Activated CD4-positive, alpha-beta T cell treated with anti-CD3 and anti-CD28 coated beads, Interleukin-2, amount 10 ng/mL, durations not matched to agents 7 days and 5 days (primary cell): Measurements from ENCODE around the gene PTPRN2. TPM values are rescaled to one million over a fixed set of nuclear protein-coding genes. Genes with fewer than 3 reads are reported as not detected.

ENCODE experiments used
- CTCF ChIA-PET: fragments of 350-600 bp; sonication (Branson Sonifier 250); formaldehyde crosslinking; loops from one replicate; lab custom pipeline; 2021; ENCODE audit warnings: antibody characterized with exemption; lab: Charles Lee
- POLR2A ChIA-PET: fragments of 350-600 bp; sonication (Branson Sonifier 250); formaldehyde crosslinking; loops from one replicate; lab custom pipeline; 2021; ENCODE audit warnings: antibody characterized with exemption; lab: Charles Lee
- DNase-seq: peaks from one replicate; pipeline ENCODE4 v3.0.0-alpha.2; 2020
- H3K27ac Mint-ChIP-seq: one replicate; pipeline ENCODE4 v1.8.0; 2021; ENCODE audit warnings: mild to moderate bottlenecking, moderate library complexity, mixed read lengths
- H3K27me3 Mint-ChIP-seq: one replicate; pipeline ENCODE4 v1.8.0; 2021; ENCODE audit warnings: mixed read lengths
- H3K36me3 Mint-ChIP-seq: one replicate; pipeline ENCODE4 v1.8.0; 2021; ENCODE audit warnings: low read depth, mixed read lengths
- H3K4me1 Mint-ChIP-seq: one replicate; pipeline ENCODE4 v1.8.0; 2021; ENCODE audit warnings: mixed read lengths
- H3K4me3 Mint-ChIP-seq: one replicate; pipeline ENCODE4 v1.8.0; 2021; ENCODE audit warnings: mild to moderate bottlenecking, moderate library complexity, mixed read lengths
- H3K9me3 Mint-ChIP-seq: one replicate; pipeline ENCODE4 v1.8.0; 2021; ENCODE audit warnings: mixed read lengths
- total RNA-seq, 2 experiments: library from RNA; stranded (reverse); gene quantifications; one replicate each; pipeline ENCODE4 v1.2.3, GENCODE V29; 2021

PTPRN2 gene
- total RNA-seq, 2 experiments from 2014 or later, result 2.6 to 2.7 TPM

GRCh38 chr7:158595068-158595467, 7.4 kb upstream of the PTPRN2 start:
- no peak for DNase-seq
- CTCF ChIA-PET, result interaction anchor here (0.6 kb wide), 1 partner anchor 287 kb away, joined by 3 read pairs; no protein-coding TSS in a partner anchor
- no peaks in the 10 kb centered on the region for H3K4me1 Mint-ChIP-seq

GRCh38 chr7:158592541-158592940, 4.9 kb upstream of the PTPRN2 start:
- no peaks in the 10 kb centered on the region for H3K36me3 Mint-ChIP-seq

More at GRCh38 chr7:158595068-158595467, 7.4 kb upstream of the PTPRN2 start:
- no peaks in the 10 kb centered on the region for H3K36me3 Mint-ChIP-seq
- peaks cover 7% of the 10 kb centered on the region for H3K27me3 Mint-ChIP-seq
- H3K27ac Mint-ChIP-seq, result no peak overlapping the region
- POLR2A ChIA-PET, result no interaction called here
- H3K4me3 Mint-ChIP-seq, result no peak overlapping the region
- H3K9me3 Mint-ChIP-seq, result peaks cover 8% of the 10 kb centered on the region

GRCh38 chr7:158591944-158592343, 4.3 kb upstream of the PTPRN2 start:
- Mint-ChIP-seq H3K27me3 (peaks cover 20% of the 10 kb centered on the region), H3K4me3 (no peak overlapping the region), H3K4me1 (peaks cover 2% of the 10 kb centered on the region), H3K36me3 (no peaks in the 10 kb centered on the region), H3K27ac (no peak overlapping the region), H3K9me3 (peaks cover 8% of the 10 kb centered on the region)
- ChIA-PET CTCF (interaction anchor here (0.6 kb wide), 1 partner anchor 308 kb away, joined by 3 read pairs; no protein-coding TSS in a partner anchor), POLR2A (no interaction called here)
- DNase-seq, result no peak

More at GRCh38 chr7:158592541-158592940, 4.9 kb upstream of the PTPRN2 start:
- POLR2A ChIA-PET, result no interaction called here
- H3K4me1 Mint-ChIP-seq, result peaks cover 2% of the 10 kb centered on the region
- H3K27ac Mint-ChIP-seq, result no peak overlapping the region
- peaks cover 8% of the 10 kb centered on the region for H3K9me3 Mint-ChIP-seq
- H3K4me3 Mint-ChIP-seq, result no peak overlapping the region
- DNase-seq, result no peak
- H3K27me3 Mint-ChIP-seq, result peaks cover 20% of the 10 kb centered on the region
- CTCF ChIA-PET, result no interaction called here

- no peak overlapping the region for H3K27ac Mint-ChIP-seq
- POLR2A ChIA-PET, result no interaction called here
- CTCF ChIA-PET, result no interaction called here
- H3K9me3 Mint-ChIP-seq, result peaks cover 4% of the 10 kb centered on the region
- no peak overlapping the region for H3K4me3 Mint-ChIP-seq
- H3K4me1 Mint-ChIP-seq, result peaks cover 4% of the 10 kb centered on the region
- H3K36me3 Mint-ChIP-seq, result no peaks in the 10 kb centered on the region
- H3K27me3 Mint-ChIP-seq, result peaks cover 34% of the 10 kb centered on the region
- no peak for DNase-seq
These were observed 2.5 kb upstream of the PTPRN2 start for GRCh38 chr7:158590181-158590530.

GRCh38 chr7:158589653-158590052, 2.0 kb upstream of the PTPRN2 start:
- H3K27me3 Mint-ChIP-seq, result peaks cover 39% of the 10 kb centered on the region
- ChIA-PET CTCF (no interaction called here), POLR2A (no interaction called here)
- peaks cover 4% of the 10 kb centered on the region for H3K9me3 Mint-ChIP-seq
- peaks cover 4% of the 10 kb centered on the region for H3K4me1 Mint-ChIP-seq
- no peaks in the 10 kb centered on the region for H3K36me3 Mint-ChIP-seq
- no peak overlapping the region for H3K4me3 Mint-ChIP-seq
- DNase-seq, result no peak
- no peak overlapping the region for H3K27ac Mint-ChIP-seq

- peaks cover 4% of the 10 kb centered on the region for H3K4me1 Mint-ChIP-seq
- peaks cover 4% of the 10 kb centered on the region for H3K9me3 Mint-ChIP-seq
- no peak for DNase-seq
- H3K36me3 Mint-ChIP-seq, result no peaks in the 10 kb centered on the region
- POLR2A ChIA-PET, result no interaction called here
- H3K27ac Mint-ChIP-seq, result no peak overlapping the region
- H3K27me3 Mint-ChIP-seq, result peaks cover 45% of the 10 kb centered on the region
- peak overlapping the region; percentile 6 for H3K4me3 Mint-ChIP-seq
- CTCF ChIA-PET, result no interaction called here
These were observed 1.3 kb upstream of the PTPRN2 start for GRCh38 chr7:158588878-158589442.

- H3K27ac Mint-ChIP-seq, result no peak overlapping the region
- DNase-seq, result no peak
- no peaks in the 10 kb centered on the region for H3K36me3 Mint-ChIP-seq
- ChIA-PET CTCF (no interaction called here), POLR2A (no interaction called here)
- H3K4me1 Mint-ChIP-seq, result peaks cover 4% of the 10 kb centered on the region
- no peak overlapping the region for H3K4me3 Mint-ChIP-seq
- H3K27me3 Mint-ChIP-seq, result peaks cover 45% of the 10 kb centered on the region
- H3K9me3 Mint-ChIP-seq, result peaks cover 4% of the 10 kb centered on the region
These were observed 658 bp upstream of the PTPRN2 start for GRCh38 chr7:158588085-158588877.

GRCh38 chr7:158586499-158587161, 993 bp downstream of the PTPRN2 start:
- POLR2A ChIA-PET, result no interaction called here
- no peak overlapping the region for H3K4me3 Mint-ChIP-seq

GRCh38 chr7:158585721-158586498, 1.7 kb downstream of the PTPRN2 start:
- CTCF ChIA-PET, result no interaction called here
- POLR2A ChIA-PET, result no interaction called here
- peak overlapping the region; percentile 36 for H3K4me3 Mint-ChIP-seq
- no peaks in the 10 kb centered on the region for H3K36me3 Mint-ChIP-seq
- DNase-seq, result no peak
- H3K27me3 Mint-ChIP-seq, result peaks cover 45% of the 10 kb centered on the region
- H3K27ac Mint-ChIP-seq, result no peak overlapping the region
- H3K4me1 Mint-ChIP-seq, result peaks cover 9% of the 10 kb centered on the region
- peaks cover 2% of the 10 kb centered on the region for H3K9me3 Mint-ChIP-seq

More at GRCh38 chr7:158586499-158587161, 993 bp downstream of the PTPRN2 start:
- CTCF ChIA-PET, result no interaction called here
- Mint-ChIP-seq H3K9me3 (no peaks in the 10 kb centered on the region), H3K27ac (no peak overlapping the region), H3K36me3 (no peaks in the 10 kb centered on the region), H3K4me1 (peaks cover 8% of the 10 kb centered on the region), H3K27me3 (peaks cover 45% of the 10 kb centered on the region)
- no peak for DNase-seq

- CTCF ChIA-PET, result no interaction called here
- Mint-ChIP-seq H3K27ac (no peak overlapping the region), H3K4me3 (no peak overlapping the region), H3K27me3 (peaks cover 32% of the 10 kb centered on the region), H3K9me3 (peaks cover 10% of the 10 kb centered on the region), H3K36me3 (no peaks in the 10 kb centered on the region), H3K4me1 (peaks cover 9% of the 10 kb centered on the region)
- no peak for DNase-seq
- POLR2A ChIA-PET, result no interaction called here
These were observed 3.2 kb downstream of the PTPRN2 start for GRCh38 chr7:158584407-158584806.

GRCh38 chr7:158583810-158584209, 3.8 kb downstream of the PTPRN2 start:
- ChIA-PET CTCF (no interaction called here), POLR2A (no interaction called here)
- H3K36me3 Mint-ChIP-seq, result no peaks in the 10 kb centered on the region
- H3K4me1 Mint-ChIP-seq, result peaks cover 7% of the 10 kb centered on the region
- no peak overlapping the region for H3K27ac Mint-ChIP-seq
- H3K9me3 Mint-ChIP-seq, result peaks cover 13% of the 10 kb centered on the region
- H3K4me3 Mint-ChIP-seq, result no peak overlapping the region
- H3K27me3 Mint-ChIP-seq, result peaks cover 27% of the 10 kb centered on the region
- DNase-seq, result no peak

- no peaks in the 10 kb centered on the region for H3K36me3 Mint-ChIP-seq
- peaks cover 7% of the 10 kb centered on the region for H3K4me1 Mint-ChIP-seq
- H3K27ac Mint-ChIP-seq, result no peak overlapping the region
- no peak for DNase-seq
- H3K9me3 Mint-ChIP-seq, result peaks cover 15% of the 10 kb centered on the region
- no peak overlapping the region for H3K4me3 Mint-ChIP-seq
- peaks cover 25% of the 10 kb centered on the region for H3K27me3 Mint-ChIP-seq
- ChIA-PET CTCF (no interaction called here), POLR2A (no interaction called here)
These were observed 4.5 kb downstream of the PTPRN2 start for GRCh38 chr7:158583143-158583542.
